GM19043 (cell line): ENCODE data around the gene CRADD.

Source experiments
- ATAC-seq: cut with Tn5 transposase; IDR thresholded peaks from one replicate; pipeline ENCODE4 v1.9.1; 2021; ENCODE audit warnings: low read depth; ENCODE audit not compliant: unreplicated experiment

CRADD gene

DNA sequence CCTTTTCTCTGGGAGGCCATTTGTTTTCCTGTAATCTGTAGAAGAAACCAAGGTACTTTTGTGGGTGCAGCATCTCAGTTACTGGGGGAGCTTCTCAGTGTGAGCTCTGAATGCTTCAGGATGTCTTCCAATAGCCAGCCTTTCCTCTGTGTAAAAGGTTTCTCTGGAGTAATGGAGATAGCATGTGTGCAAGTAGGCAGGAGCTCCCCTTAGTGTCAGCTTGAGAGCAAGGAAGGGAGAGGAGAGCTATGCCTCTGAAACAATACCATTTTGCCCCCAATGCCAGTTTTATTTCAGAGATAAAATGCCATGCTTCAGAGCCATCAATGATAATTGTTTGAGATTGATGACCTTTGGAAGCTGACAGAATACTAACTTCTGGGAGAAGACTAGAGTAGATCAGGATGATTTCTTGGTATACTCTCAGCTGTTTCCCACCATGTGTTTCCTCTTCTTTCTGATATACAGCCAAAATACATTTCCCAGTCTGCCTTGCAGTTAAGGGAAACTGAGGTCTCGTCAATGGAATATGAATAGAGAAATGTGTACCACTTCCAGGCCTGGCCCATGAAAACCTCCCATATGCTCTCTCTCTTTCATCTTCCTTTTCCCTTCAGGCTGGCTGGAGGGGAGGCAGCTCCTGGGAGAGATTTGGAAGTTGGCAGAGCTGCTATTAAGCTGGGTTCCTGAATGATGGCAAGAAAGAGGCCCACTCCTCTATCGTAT, 125.7 kb downstream of the CRADD start:
- no peak for ATAC-seq

DNA sequence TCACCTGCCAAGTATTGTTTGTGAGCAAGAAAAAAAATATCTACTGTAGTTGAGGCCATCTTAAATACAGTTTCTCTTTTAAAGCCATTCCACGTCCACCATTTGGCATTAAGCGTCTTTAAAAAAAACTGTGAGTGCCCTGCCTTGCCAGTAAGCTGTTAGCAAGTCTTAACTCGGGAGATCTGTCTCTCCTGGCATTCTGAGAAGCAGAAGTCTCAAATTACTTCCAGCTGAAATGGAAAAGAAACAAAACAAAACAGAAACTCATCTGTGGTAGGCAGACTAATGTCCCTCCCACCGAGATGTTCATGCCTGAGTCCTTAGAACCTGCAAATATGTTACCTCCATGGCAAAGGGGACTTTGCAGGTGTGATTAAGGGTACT, 126.2 kb downstream of the CRADD start:
- no peak for ATAC-seq

DNA sequence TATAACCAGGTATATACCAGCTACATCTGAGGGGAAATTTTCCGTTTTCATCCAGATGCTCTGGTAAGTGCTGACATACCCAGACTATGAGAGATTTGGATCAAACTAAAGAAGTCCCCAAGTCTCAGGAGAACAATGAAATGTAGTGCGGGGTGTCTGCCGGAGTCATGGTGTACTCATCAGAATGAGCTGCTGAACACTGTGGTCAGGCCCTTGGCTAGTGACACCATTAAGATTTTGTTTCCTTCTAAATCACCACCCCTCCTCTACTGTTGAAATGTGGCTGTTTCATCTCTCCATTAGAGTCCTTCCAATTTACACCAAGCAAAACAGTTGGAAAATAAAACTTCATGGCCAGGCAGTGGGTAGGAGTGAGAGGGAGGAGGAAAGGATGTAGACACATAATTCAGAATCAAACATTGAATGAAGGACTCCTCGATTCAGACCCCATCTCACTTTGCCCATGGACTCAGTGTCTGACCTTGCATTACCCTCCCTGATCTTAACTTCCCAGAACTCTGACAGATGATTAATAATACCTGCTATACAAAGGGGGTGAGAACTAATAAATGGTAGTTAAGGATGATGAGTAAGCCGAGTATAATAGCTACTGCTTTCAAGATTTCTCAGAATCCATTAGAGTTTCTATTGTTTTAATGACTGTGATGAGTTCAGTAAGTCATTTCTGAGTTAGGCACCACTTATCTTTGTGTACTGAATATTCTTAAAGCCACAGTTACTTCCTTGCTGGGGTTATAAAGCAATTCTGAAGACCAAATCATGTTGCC, 127.4 kb downstream of the CRADD start:
- no peak for ATAC-seq

- ATAC-seq: no peak
Observed at GRCh38 chr12:93805736-93806141, 128.6 kb downstream of the CRADD start.

GRCh38 chr12:93807354-93807753, 130.2 kb downstream of the CRADD start:
- no peak for ATAC-seq

DNA sequence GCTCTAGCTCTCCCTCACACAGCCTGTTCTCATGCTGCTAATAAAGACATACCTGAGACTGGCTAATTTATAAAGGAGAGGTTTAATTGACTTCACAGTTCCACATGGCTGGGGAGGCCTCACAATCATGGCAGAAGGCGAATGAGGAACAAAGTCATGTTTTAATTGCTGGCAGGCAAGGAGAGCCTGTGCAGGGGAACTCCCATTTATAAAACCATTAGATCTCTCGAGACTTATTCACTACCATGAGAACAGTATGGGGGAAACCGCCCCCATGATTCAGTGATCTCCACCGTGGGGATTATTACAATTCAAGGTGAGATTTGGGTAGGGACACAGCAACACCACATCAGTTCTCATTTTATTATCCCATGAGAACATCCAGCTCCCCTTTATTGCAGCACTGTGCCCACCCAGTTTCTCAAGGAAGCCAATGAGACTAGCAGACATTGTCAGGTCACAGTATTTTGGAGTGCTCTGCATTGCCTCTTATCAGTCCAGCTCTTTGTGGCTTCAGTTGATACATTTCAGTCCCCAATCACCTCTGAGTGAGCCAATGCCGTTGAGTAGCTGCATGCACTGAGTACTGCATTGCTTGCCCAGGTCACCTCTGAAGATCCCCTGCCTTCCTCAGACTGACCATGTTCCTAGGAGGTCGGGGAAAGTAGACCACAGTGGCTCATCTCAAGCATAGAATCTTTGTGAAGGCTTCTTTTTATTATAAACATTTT, 131.2 kb downstream of the CRADD start:
- no peak for ATAC-seq

DNA sequence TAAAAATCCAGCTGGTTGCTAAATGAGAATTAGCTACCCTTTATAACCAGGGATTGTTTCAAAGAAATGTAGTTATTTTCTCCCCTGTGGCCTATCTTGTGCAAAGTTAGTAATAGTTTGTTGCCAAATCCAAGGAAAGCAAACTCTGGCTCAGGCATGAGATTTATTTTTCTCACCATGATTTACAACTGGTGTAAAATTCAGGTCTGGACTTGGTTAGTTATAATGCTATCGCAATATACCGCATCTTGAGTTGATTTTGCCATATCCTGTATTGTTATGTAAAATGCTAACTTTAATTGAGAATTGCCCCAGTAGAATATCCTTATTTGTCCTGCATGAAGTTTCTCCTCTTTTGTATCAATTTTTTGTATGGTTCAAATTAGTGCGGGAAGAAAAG, 135.5 kb downstream of the CRADD start:
- no peak for ATAC-seq

DNA sequence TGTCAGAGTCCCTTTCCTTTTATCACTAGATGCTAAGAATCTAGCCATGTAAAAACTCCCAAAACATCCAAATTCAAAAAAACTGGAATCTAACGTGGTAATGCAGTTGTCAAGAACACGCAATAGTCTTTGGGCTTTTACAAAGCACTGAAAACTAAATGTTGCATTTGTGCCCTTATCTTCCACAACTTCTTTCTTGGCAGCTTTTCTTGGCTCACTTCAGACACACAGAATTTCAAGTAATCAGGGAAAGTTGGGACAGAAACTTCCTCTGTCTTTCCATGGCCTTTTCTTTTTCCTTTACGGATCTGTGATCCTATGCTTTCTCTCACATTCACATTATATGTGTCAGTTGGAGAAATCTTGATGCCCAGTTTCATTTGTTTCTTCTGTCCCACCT, 136.0 kb downstream of the CRADD start:
- ATAC-seq: no peak

DNA sequence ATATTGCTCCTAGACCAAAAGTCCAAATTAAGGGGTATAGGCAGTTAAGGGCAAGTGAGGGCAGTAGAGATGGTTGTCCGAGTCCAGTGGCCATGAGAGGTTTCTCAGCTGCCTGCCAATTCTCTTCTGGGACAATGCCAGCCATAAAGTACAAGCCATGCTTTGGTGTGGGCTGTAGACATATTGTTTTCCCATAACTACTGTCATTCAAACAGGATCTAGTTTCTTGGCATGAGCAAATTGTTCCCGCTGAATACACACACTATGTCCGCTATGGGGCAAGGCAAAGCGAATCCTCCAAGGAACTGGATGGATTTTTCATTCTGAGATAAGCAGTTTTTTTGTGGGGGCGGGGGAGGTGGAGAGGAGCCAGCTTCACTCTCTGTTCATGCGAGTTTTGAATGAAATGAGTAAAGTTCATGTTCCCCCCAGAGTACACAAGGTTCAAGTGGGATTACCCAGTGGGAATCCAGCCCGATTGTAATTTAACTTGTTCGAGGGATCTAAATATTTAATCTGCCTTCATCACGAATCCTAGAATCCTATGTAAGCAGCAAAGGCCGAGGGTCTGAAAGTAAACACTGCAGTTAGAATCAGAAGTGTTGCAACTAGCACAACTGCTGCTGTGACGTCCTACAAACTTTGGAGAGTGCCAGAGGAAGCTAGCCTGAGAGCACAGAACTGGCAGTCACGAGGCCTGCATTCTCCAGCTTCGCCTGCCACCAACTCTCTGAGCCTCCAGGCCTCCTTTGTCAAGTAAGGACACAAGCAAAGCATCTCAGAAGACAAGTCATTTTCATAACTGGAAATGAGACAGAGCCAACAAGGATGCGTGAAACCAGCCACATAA, 137.0 kb downstream of the CRADD start:
- ATAC-seq: no peak

- no peak for ATAC-seq
Observed at GRCh38 chr12:93818488-93819049, 141.4 kb downstream of the CRADD start.

DNA sequence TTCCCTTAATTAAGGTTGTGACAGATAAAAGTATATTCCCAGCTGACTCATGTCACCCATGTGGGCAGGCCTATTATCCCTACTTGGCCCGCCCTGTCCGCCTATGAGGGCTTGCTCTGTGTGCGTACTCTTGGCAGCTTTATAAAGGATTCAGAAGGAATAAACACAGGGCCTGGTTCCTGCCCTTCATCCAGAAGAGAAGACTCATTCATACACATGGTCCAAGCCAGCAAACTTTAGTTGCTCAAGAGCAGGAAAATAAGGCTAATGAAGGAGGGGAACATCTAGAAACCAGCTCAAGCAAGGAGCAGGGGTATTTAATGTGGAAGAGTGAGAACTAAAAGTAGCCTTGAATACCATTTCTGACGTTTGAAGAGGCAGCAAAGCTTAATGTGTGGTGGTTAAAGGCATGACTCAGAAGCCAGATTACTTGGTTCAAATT, 141.9 kb downstream of the CRADD start:
- no peak for ATAC-seq

DNA sequence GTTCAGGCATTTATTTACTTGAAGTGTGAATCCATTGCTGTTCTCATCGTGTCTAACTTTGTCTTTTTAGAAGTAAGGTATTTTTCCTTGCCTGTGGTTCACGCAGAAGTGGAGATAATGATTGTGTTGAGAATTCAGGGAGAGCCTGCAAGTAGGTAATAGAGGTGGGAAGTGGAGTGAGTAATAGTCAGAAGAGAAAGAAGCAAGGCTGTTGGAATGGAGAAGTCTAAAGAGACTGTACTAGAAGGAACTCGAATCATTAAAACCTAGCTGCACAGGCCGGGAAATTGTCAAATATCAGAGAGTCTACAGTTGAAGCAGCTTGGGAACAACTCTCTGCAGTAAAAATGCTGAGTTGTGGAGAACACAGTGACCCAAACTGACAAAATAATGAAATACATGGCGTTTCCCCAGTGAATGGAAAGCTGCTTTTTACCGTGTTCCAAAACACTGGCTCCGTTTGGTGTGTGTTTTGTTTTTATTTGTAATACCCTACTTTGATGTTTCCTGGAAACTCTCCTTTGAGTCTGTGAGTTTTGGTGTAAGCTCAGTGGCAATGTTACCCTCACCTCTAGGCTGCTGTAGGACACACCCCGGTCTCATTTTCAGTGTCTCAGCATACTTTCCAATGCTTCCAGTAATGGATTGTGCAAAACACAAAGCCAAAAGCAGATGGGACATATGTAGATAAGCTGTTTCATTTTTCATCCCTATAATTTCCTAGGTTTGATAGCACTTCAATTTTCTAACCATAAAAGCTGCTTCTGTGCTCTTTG, 146.6 kb downstream of the CRADD start:
- ATAC-seq: no peak

GRCh38 chr12:93824514-93825500, 147.6 kb downstream of the CRADD start:
- ATAC-seq: no peak

- ATAC-seq: no peak
Observed at GRCh38 chr12:93825501-93825888, 148.3 kb downstream of the CRADD start.

- ATAC-seq: no peak
Observed at GRCh38 chr12:93825931-93826555, 148.9 kb downstream of the CRADD start.

DNA sequence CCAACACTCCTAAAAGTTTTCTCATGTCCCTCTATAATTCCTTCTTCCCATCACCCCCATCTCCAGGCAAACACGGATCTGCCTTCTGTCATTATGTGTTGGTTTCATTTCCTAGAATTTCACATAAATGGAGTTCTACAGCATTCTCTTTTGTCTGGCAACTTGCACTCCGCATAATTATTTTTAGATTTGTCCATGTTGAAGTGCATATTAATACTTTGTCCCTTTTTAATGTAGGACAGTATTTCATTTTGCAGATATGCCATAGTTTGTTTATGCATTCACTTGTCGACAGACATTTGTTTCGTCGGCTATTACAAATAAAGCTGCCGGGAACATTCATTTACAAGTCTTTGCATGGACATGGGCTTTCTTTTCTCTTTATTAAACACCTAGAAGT, 150.0 kb downstream of the CRADD start:
- no peak for ATAC-seq

DNA sequence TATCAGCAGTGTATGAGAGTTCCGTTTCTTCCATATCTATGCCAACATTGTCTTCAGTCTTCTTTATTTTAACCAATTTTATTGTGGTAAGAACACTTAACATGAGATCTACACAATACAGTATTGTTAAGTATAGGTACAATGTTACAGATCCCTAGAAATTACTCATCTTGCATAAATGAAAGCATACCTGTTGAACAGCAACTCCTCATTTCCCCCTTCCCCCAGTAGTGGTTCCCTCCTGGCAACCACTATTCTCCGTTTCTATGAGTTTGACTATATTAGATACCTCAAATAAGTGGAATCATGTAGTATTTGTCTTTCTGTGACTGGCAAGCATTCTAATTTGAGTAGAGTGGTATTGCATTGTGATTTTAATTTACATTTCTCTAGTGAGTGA, 150.5 kb downstream of the CRADD start:
- ATAC-seq: no peak

- ATAC-seq: no peak
Observed at GRCh38 chr12:93829016-93829415, 151.8 kb downstream of the CRADD start.
